PC-9 (cell line): ENCODE data around the gene SCN8A.

Experiments
- EZH2 ChIP-seq: fragments of 200-600 bp; sonication (generic); IDR thresholded peaks from 2 replicates; pipeline ENCODE4 v1.8.0; 2017; ENCODE audit warnings: antibody characterized with exemption, low read depth
- TF ChIP-seq, protein P1 (sequence below): fragments of 200-600 bp; sonication (generic); conservative IDR thresholded peaks from 2 replicates; pipeline ENCODE4 v1.6.1; 2017; ENCODE audit warnings: mixed run types, antibody characterized with exemption, mild to moderate bottlenecking, moderate library complexity

DNA sequence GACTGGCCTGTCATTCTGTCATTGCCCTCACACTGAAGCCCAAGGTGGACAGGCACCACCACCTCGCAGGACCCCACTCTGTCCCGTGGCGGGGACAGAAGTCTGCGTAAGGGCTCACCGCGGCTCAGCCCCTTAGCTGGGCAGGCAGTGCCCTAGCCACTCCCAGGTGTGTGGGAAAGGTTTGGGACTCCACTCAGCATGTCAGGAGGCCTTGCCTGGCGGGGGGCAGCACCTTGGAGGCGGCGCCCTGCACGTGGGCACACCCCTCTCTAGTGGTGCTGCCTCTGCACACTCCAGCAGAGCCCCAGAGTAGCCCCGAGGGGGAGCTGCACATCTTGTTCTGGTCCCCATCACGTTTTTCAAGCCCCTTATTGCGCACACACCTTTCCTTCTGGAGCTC lies 221.8 kb downstream of the SCN8A start:
- TF ChIP-seq, protein P1, sequence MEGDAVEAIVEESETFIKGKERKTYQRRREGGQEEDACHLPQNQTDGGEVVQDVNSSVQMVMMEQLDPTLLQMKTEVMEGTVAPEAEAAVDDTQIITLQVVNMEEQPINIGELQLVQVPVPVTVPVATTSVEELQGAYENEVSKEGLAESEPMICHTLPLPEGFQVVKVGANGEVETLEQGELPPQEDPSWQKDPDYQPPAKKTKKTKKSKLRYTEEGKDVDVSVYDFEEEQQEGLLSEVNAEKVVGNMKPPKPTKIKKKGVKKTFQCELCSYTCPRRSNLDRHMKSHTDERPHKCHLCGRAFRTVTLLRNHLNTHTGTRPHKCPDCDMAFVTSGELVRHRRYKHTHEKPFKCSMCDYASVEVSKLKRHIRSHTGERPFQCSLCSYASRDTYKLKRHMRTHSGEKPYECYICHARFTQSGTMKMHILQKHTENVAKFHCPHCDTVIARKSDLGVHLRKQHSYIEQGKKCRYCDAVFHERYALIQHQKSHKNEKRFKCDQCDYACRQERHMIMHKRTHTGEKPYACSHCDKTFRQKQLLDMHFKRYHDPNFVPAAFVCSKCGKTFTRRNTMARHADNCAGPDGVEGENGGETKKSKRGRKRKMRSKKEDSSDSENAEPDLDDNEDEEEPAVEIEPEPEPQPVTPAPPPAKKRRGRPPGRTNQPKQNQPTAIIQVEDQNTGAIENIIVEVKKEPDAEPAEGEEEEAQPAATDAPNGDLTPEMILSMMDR = no peak
- no peak for TF ChIP-seq EZH2
